K562 (cell line): ENCODE data around the gene PBXIP1. TPM values are rescaled to one million over a fixed set of nuclear protein-coding genes. Genes with fewer than 3 reads are reported as not detected.

ENCODE experiments used
- CHCHD3 ChIP-seq: fragments of 250-450 bp; sonication (Bioruptor Pico); IDR thresholded peaks from 2 replicates; pipeline ENCODE4 v2.1.2; 2022; ENCODE audit warnings: mild to moderate bottlenecking
- HMGXB4 ChIP-seq: sonication (generic); formaldehyde crosslinking; IDR thresholded peaks from 2 replicates; pipeline ENCODE4 v1.8.1; 2023; ENCODE audit warnings: mild to moderate bottlenecking, missing genetic modification reagents
- KLF1 ChIP-seq: fragments of 450-650 bp; IDR thresholded peaks from 2 replicates; pipeline ENCODE4 v1.6.1; 2016; ENCODE audit warnings: missing genetic modification characterization, missing compliant biosample characterization
- MIER1 ChIP-seq: fragments of 450-650 bp; IDR thresholded peaks from 2 replicates; pipeline ENCODE4 v1.6.1; 2016; ENCODE audit warnings: antibody characterized with exemption, mild to moderate bottlenecking, low read depth
- RBFOX2 ChIP-seq: fragments of 200-400 bp; formaldehyde crosslinking; IDR thresholded peaks from 2 replicates; pipeline ENCODE4 v1.6.1; 2017; ENCODE audit warnings: low read depth, mild to moderate bottlenecking, low read length, moderate library complexity
- RERE ChIP-seq: sonication (generic); formaldehyde crosslinking; IDR thresholded peaks from 2 replicates; pipeline ENCODE4 v1.8.0; 2023; ENCODE audit warnings: missing genetic modification reagents, mild to moderate bottlenecking, borderline replicate concordance
- SAP30 ChIP-seq: fragments of 200-600 bp; sonication (generic); IDR thresholded peaks from 2 replicates; pipeline ENCODE4 v1.6.1; 2012; ENCODE audit warnings: borderline replicate concordance, low read depth, mild to moderate bottlenecking, moderate library complexity, low read length, control low read depth, inconsistent platforms; ENCODE audit not compliant: insufficient read depth, poor library complexity, severe bottlenecking
- STAT5B ChIP-seq: fragments of 250-450 bp; sonication (Bioruptor Pico); IDR thresholded peaks from 2 replicates; pipeline ENCODE4 v1.8.0; 2021; ENCODE audit warnings: mild to moderate bottlenecking, inconsistent platforms
- TEAD1 ChIP-seq, 2 experiments: fragments of 450-650 bp in 1 of 2; sonication (generic) in 1 of 2; formaldehyde crosslinking; IDR thresholded peaks; 2 replicates each; pipeline versions ENCODE4 v1.4.0 to v1.8.0; 2020 to 2022; ENCODE audit warnings: mild to moderate bottlenecking in 2 of 2, missing genetic modification reagents in 1 of 2
- THAP12 ChIP-seq: fragments of 250-450 bp; sonication (Bioruptor Pico); IDR thresholded peaks from 2 replicates; pipeline ENCODE4 v1.9.0; 2021; ENCODE audit warnings: mild to moderate bottlenecking, inconsistent platforms
- ZBTB2 ChIP-seq: fragments of 450-650 bp; IDR thresholded peaks from 2 replicates; pipeline ENCODE4 v1.6.1; 2016; ENCODE audit warnings: antibody characterized with exemption
- ZBTB33 ChIP-seq: sonication (generic); formaldehyde crosslinking; IDR thresholded peaks from 2 replicates; pipeline ENCODE4 v1.8.1; 2023; ENCODE audit warnings: mild to moderate bottlenecking, missing genetic modification reagents
- ZNF41 ChIP-seq: fragments of 250-450 bp; sonication (Bioruptor Pico); conservative IDR thresholded peaks from 2 replicates; pipeline ENCODE4 v1.4.0; 2020; ENCODE audit warnings: mild to moderate bottlenecking
- polyA plus RNA-seq, 8 experiments: library from polyadenylated mRNA; depleted of rRNA in 4 of 8; stranded (reverse) in 5 of 8; unstranded in 3 of 8; fragments of >200 nt; fragmentation: Nextera tagmentation in 2 of 8; fragmentation: Illumina TruSeq in 1 of 8; extraction: Ambion mirVana in 2 of 8; extraction: Trizol in 1 of 8; gene quantifications; 2 replicates each; pipeline versions ENCODE4 v1.2.1 to v1.2.3, GENCODE V29; 2011 to 2014; ENCODE audit warnings: inconsistent platforms in 1 of 8, missing spikeins in 1 of 8
- total RNA-seq, 7 experiments: library from RNA; depleted of rRNA in 6 of 7; stranded (reverse); fragments of >200 nt in 6 of 7; fragmentation: Illumina TruSeq in 2 of 7; extraction: Trizol in 2 of 7; gene quantifications; 2 replicates each; pipeline versions ENCODE4 v1.2.1 to v1.2.3, GENCODE V29; 2011 to 2021; ENCODE audit warnings: low replicate concordance in 1 of 7

Gene PBXIP1
- total and polyA plus RNA-seq, 9 of the 15 experiments (the other 6 are each of a cell fraction or from before 2014, with no cell fraction given): 0.13 to 8.3 (median 5.8) TPM

GRCh38 chr1:154974808-154975408 lies 19.0 kb upstream of the PBXIP1 start (continued):
- peak; percentile 60 for TF ChIP-seq SAP30
- TF ChIP-seq ZBTB2: peak; percentile 100
- TF ChIP-seq MIER1: no peak
- 0 out of 4 replicates have a peak, but pooled peaks of 1 of the 2 experiments have one; percentile 15 for TF ChIP-seq TEAD1 (CRISPR knock-in tag; IDR thresholded peaks at IDR 0.05)
- peak; percentile 63; the same call in 1 of the 2 replicates for TF ChIP-seq ZBTB33 (CRISPR knock-in tag)
- peak; percentile 80 for TF ChIP-seq RBFOX2
- TF ChIP-seq RERE (CRISPR knock-in tag): 0 out of 2 replicates have a peak, but pooled peaks have one; percentile 71
- 0 out of 2 replicates have a peak, but pooled peaks have one; percentile 42 for TF ChIP-seq KLF1 (tag)
- TF ChIP-seq STAT5B (CRISPR knock-in tag): no peak
- peak; percentile 35; the same call in 1 of the 2 replicates for TF ChIP-seq ZNF41 (CRISPR knock-in tag)
- TF ChIP-seq HMGXB4 (CRISPR knock-in tag): 0 out of 2 replicates have a peak, but pooled peaks have one; percentile 18
- TF ChIP-seq THAP12 (CRISPR knock-in tag): peak; percentile 81
- peak; percentile 94 for TF ChIP-seq CHCHD3 (CRISPR knock-in tag)
